Stimulated activated memory B cell treated with anti-CD40 and anti-IgM and Interleukin-4, amounts not matched to agents 10 μg/mL and 1 μg/mL and 100 μg/mL, for 72 hours (primary cell): ENCODE data around the gene KIF26A.

ENCODE experiments used
- ATAC-seq: fragments of 150-1000 bp; cut with Tn5 transposase; 2 replicates; pipeline ENCODE4 v1.10.0; 2021
- H3K27ac Mint-ChIP-seq: one replicate; pipeline ENCODE4 v1.8.0; 2022; ENCODE audit warnings: mild to moderate bottlenecking, mixed read lengths
- H3K27me3 Mint-ChIP-seq: one replicate; pipeline ENCODE4 v1.8.0; 2022; ENCODE audit warnings: mixed read lengths
- H3K36me3 Mint-ChIP-seq: one replicate; pipeline ENCODE4 v1.8.0; 2022; ENCODE audit warnings: mixed read lengths
- H3K4me1 Mint-ChIP-seq: one replicate; pipeline ENCODE4 v1.8.0; 2022; ENCODE audit warnings: mixed read lengths
- H3K4me3 Mint-ChIP-seq: one replicate; pipeline ENCODE4 v1.8.0; 2022; ENCODE audit warnings: mild to moderate bottlenecking, moderate library complexity, mixed read lengths
- H3K9me3 Mint-ChIP-seq: one replicate; pipeline ENCODE4 v1.8.0; 2022; ENCODE audit warnings: mixed read lengths

The KIF26A gene

DNA sequence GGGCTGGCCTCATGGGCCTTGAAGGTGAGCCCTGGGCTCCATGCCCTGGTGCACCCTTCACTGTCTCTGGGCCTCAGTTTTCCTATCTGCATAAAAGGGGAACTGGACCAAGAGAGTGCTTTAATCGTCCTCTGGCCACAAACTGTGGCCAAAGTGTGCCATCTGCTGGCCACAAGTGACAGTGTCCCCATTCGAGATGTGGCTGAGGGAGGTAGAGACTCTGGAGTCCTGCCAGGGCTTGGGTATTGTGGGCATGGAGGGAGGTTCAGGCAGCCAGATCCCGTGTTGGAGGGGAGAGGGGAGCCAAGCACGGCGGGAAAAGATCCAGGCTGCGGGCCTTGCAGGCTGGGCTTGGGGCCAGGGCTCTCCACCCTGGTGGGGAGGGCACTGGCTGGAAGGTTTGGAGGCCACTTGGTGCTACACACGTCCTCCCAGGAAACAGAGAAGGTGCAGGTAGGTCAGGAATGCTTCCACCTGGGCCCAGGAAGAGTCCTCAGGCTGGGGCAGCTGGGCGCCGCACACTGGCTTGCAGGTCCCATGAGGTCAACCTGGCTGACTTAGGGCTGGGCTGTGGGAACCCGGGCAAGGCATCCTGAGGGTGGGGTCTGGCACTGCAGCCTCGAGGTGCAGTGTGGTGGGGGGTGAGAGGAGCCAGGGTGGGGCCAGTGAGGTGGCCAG lies 7.3 kb upstream of the KIF26A start:
- ATAC-seq: no peak
- no peak overlapping the region for H3K27ac Mint-ChIP-seq

GRCh38 chr14:104131968-104132732 lies 6.2 kb upstream of the KIF26A start:
- peaks cover 85% of the 10 kb centered on the region for H3K27me3 Mint-ChIP-seq
- H3K27ac Mint-ChIP-seq: no peak overlapping the region
- H3K36me3 Mint-ChIP-seq: peaks cover 7% of the 10 kb centered on the region
- peaks cover 11% of the 10 kb centered on the region for H3K4me1 Mint-ChIP-seq
- ATAC-seq: no peak
- H3K4me3 Mint-ChIP-seq: no peak overlapping the region
- H3K9me3 Mint-ChIP-seq: peaks cover 18% of the 10 kb centered on the region

More for the DNA sequence above, 7.3 kb upstream of the KIF26A start:
- Mint-ChIP-seq H3K27me3 (peaks cover 78% of the 10 kb centered on the region), H3K36me3 (peaks cover 7% of the 10 kb centered on the region), H3K4me3 (no peak overlapping the region), H3K9me3 (peaks cover 24% of the 10 kb centered on the region), H3K4me1 (peaks cover 5% of the 10 kb centered on the region)

DNA sequence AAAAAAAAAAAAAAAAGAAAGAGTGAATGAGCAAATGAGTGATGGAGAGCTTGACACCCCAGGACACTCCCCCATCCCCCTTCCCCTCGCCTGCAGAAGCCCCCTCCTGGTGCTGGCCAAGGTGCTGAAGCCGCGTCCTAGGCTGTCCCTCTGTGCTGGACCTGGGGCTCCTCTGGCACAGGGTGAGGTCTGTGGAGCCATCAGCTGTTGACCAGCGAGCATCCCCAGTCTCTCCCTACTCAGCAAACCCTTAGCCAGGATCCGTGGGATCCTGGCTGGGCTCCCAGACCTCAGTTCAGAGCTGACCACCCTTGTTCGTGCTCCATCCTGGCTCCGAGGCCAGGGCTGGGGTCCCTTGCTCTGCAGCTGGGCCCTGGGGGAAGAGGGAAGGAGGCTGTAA lies 5.4 kb upstream of the KIF26A start:
- peaks cover 87% of the 10 kb centered on the region for H3K27me3 Mint-ChIP-seq

DNA sequence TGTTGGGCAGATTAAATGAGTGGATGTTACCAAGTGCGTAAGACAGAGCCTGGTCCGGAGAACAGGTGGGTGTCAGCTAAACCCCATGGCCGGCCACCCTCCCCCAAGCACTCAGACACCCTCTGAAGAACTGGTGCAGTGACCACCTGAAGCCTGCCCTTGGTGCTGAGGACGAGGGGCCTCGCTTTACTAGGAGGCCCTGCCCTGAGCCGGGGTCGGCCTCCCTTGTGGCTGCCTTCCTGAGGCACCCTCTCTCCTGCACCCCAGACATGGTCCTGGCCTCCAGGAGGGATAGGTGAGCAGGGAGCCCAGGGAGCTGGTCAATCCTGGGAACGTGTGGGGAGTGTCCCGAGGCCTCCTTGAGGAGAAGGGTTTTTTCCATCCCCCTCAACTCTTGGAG lies 4.9 kb upstream of the KIF26A start:
- peaks cover 7% of the 10 kb centered on the region for H3K36me3 Mint-ChIP-seq
- no peak overlapping the region for H3K27ac Mint-ChIP-seq
- peaks cover 83% of the 10 kb centered on the region for H3K27me3 Mint-ChIP-seq
- no peak for ATAC-seq
- peaks cover 16% of the 10 kb centered on the region for H3K9me3 Mint-ChIP-seq
- H3K4me3 Mint-ChIP-seq: no peak overlapping the region
- H3K4me1 Mint-ChIP-seq: peaks cover 12% of the 10 kb centered on the region

More for the DNA sequence above, 5.4 kb upstream of the KIF26A start:
- H3K9me3 Mint-ChIP-seq: peaks cover 17% of the 10 kb centered on the region
- H3K36me3 Mint-ChIP-seq: peaks cover 7% of the 10 kb centered on the region
- no peak overlapping the region for H3K27ac Mint-ChIP-seq
- peaks cover 12% of the 10 kb centered on the region for H3K4me1 Mint-ChIP-seq
- ATAC-seq: no peak
- no peak overlapping the region for H3K4me3 Mint-ChIP-seq

- H3K4me1 Mint-ChIP-seq: peaks cover 15% of the 10 kb centered on the region
Observed at GRCh38 chr14:104134061-104134965, 4.1 kb upstream of the KIF26A start.

GRCh38 chr14:104135121-104135903 lies 3.1 kb upstream of the KIF26A start:
- H3K27me3 Mint-ChIP-seq: peaks cover 79% of the 10 kb centered on the region
- no peaks in the 10 kb centered on the region for H3K36me3 Mint-ChIP-seq
- peaks cover 4% of the 10 kb centered on the region for H3K9me3 Mint-ChIP-seq
- ATAC-seq: no peak
- no peak overlapping the region for H3K4me3 Mint-ChIP-seq
- H3K4me1 Mint-ChIP-seq: peaks cover 17% of the 10 kb centered on the region
- no peak overlapping the region for H3K27ac Mint-ChIP-seq

More at GRCh38 chr14:104134061-104134965, 4.1 kb upstream of the KIF26A start:
- no peak for ATAC-seq
- peaks cover 7% of the 10 kb centered on the region for H3K36me3 Mint-ChIP-seq
- no peak overlapping the region for H3K27ac Mint-ChIP-seq
- peaks cover 12% of the 10 kb centered on the region for H3K9me3 Mint-ChIP-seq
- H3K4me3 Mint-ChIP-seq: no peak overlapping the region
- peaks cover 79% of the 10 kb centered on the region for H3K27me3 Mint-ChIP-seq

DNA sequence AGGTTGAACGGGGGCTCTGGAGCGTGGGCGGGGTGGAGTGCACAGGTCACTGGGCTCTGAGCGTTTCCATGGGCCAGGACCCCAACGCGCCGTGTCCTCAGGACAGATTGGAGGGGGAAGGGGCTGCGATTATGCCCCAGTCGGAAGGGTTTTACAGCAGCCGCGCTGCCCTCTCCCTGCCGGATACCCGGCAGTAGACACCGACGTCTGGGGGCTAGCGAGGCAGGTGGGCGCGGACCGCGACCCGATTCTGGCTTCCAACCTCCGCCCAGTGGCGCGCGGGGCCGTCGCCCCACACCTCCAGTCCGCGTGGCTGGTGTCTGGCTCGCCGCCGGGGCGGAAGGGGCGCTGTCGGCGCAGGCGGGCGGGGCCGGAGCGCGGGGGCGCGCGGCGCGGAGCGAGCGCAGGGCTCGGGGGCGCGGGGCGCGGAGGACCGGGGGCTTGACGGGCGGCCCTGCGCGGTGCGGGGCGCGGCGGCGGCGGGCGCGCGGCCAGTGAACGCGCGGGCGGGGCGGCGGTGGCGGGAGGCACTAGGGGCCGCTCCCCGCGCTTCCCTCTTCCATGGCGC lies 2.4 kb upstream of the KIF26A start:
- H3K4me3 Mint-ChIP-seq: no peak overlapping the region
- H3K36me3 Mint-ChIP-seq: no peaks in the 10 kb centered on the region
- H3K4me1 Mint-ChIP-seq: peaks cover 15% of the 10 kb centered on the region
- H3K9me3 Mint-ChIP-seq: peaks cover 2% of the 10 kb centered on the region
- ATAC-seq: no peak
- H3K27ac Mint-ChIP-seq: no peak overlapping the region
- peaks cover 81% of the 10 kb centered on the region for H3K27me3 Mint-ChIP-seq

GRCh38 chr14:104136472-104137296 lies 1.7 kb upstream of the KIF26A start:
- no peak for ATAC-seq
- peaks cover 12% of the 10 kb centered on the region for H3K4me1 Mint-ChIP-seq
- peak overlapping the region; percentile 52 for H3K4me3 Mint-ChIP-seq
- no peak overlapping the region for H3K27ac Mint-ChIP-seq
- H3K9me3 Mint-ChIP-seq: no peaks in the 10 kb centered on the region
- H3K27me3 Mint-ChIP-seq: peaks cover 79% of the 10 kb centered on the region
- H3K36me3 Mint-ChIP-seq: no peaks in the 10 kb centered on the region

DNA sequence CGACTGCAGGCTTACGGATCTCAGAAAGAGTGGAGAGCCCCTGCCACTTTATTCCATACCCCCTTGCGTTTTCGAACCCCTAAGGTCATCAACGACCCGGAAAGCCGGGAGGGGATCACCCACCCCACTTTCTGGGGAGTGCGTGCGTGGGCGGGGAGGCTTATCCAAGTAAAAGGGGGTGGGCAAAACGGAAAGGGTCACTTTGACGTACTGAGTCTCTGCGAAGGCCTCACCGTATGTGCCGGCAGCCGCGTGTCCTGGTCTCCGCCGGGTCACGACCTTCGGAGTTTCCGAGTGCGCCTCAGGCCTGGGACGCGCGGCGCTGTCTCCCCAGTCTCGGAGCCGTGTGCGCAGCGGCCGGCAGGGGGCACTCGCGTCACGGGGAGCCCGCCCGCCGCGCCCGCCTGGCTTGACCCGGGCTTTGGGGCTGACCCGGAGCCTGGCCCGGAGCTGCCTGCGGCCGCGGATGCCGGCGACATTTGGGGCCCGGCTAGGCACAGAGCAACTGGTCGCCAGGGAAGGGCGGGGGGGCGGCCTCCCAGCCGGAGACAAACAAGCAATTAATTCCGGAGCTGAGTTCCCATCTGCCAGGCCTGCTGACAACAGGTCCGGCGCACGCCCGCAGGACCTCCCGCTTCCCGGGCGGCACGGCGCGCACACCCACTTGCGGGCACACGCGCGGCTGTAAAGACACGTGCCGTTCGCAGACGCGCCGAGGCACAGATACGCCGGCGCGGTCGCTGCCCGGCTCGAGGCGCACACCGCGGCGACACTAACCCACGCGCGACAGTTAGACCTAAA lies 890 bp upstream of the KIF26A start:
- H3K27ac Mint-ChIP-seq: no peak overlapping the region
- H3K4me1 Mint-ChIP-seq: peaks cover 12% of the 10 kb centered on the region
- no peaks in the 10 kb centered on the region for H3K9me3 Mint-ChIP-seq
- H3K4me3 Mint-ChIP-seq: peak overlapping the region; percentile 52
- ATAC-seq: peak; percentile 67
- peaks cover 79% of the 10 kb centered on the region for H3K27me3 Mint-ChIP-seq
- H3K36me3 Mint-ChIP-seq: no peaks in the 10 kb centered on the region

GRCh38 chr14:104138718-104139459 lies 502 bp downstream of the KIF26A start:
- ATAC-seq: no peak
- Mint-ChIP-seq H3K27me3 (peaks cover 77% of the 10 kb centered on the region), H3K4me1 (peaks cover 12% of the 10 kb centered on the region), H3K9me3 (no peaks in the 10 kb centered on the region), H3K4me3 (no peak overlapping the region), H3K27ac (no peak overlapping the region), H3K36me3 (no peaks in the 10 kb centered on the region)

- Mint-ChIP-seq H3K9me3 (no peaks in the 10 kb centered on the region), H3K36me3 (no peaks in the 10 kb centered on the region), H3K4me1 (peaks cover 12% of the 10 kb centered on the region), H3K27ac (no peak overlapping the region), H3K4me3 (no peak overlapping the region), H3K27me3 (peaks cover 70% of the 10 kb centered on the region)
- ATAC-seq: no peak
Observed at GRCh38 chr14:104139460-104140212, 1.2 kb downstream of the KIF26A start.

DNA sequence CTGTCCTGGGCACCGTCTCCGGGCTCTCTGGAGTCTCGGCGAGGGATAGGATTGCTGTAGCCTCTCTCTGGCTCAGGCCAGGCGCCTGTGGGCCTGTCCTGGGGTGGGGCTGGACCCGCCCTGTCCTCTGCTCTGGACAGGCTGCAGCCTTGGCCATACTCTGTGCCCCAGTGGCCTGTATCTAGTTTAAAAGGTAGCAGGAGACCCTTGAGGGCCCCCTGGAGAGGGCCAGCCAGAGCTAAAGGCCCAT lies 1.8 kb downstream of the KIF26A start:
- no peak overlapping the region for H3K27ac Mint-ChIP-seq
- peaks cover 12% of the 10 kb centered on the region for H3K4me1 Mint-ChIP-seq
- H3K9me3 Mint-ChIP-seq: no peaks in the 10 kb centered on the region
- ATAC-seq: no peak
- no peak overlapping the region for H3K4me3 Mint-ChIP-seq
- H3K27me3 Mint-ChIP-seq: peaks cover 69% of the 10 kb centered on the region
- no peaks in the 10 kb centered on the region for H3K36me3 Mint-ChIP-seq
